Right renal pelvis (tissue), 4 donors: ENCODE measurements around the gene USP32. TPM values are rescaled to one million over a fixed set of nuclear protein-coding genes. Genes with fewer than 3 reads are reported as not detected.
"Not testable (repeated sequence)": the region's sequence is repeated elsewhere in the genome, so short reads cannot be mapped to it uniquely, and the experiment has no call there.

Source experiments
- DNase-seq, 4 donors: peaks; one replicate each; pipeline ENCODE4 v3.0.0-alpha.2; 2013; ENCODE audit warnings: low read depth in 4 of 4, low spot score in 3 of 4, missing footprints in 1 of 4
- polyA plus RNA-seq, 4 donors: library from polyadenylated mRNA; unstranded; fragments of 120-200 nt; gene quantifications; one replicate each; pipeline ENCODE4 v1.2.1, GENCODE V29; 2013; ENCODE audit not compliant: insufficient read length in 4 of 4

USP32 gene
- polyA plus RNA-seq, 4 donors = 38.9 to 43.7 (median 41.5) TPM

DNA sequence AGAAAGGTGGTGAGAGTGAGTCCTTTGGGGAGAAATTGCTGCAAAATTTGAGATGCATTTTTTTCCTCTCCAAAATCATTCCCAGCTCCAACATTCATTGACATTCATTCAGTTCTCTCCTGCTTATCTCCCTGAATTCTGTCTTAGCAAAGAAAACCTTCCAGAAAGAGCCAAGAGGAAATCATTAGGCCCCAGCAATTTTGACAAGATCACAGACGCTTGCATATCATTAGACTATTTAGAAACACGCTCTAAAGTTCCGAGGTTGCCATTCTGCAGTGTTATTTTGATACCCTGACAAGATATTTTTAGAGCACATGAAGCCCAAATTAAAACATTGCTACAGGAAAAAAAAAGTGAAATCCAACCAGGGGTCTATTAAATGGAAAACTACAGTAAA is 20.8 kb upstream of the USP32 start:
- DNase-seq = no peak

- no peak for DNase-seq
These were observed 18.1 kb upstream of the USP32 start for GRCh38 chr17:60410001-60410400.

DNA sequence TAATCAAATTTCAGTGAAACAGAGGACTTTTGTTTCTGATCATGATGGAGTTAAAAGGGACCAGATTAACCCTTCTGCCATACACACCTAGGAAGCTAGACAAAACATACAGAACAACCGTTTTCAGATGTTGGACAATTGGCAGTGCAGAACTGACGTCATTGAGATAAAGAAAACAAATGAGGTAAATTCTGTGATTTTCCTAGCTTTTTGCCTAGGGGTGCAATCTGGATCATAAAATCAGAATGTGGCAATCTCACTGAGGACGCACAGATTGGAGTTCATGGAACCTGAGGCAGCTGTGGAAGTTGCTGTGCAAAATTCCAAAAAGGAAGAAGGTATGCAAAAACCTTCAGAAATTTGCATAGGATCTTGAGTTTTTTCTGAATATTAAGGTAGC is 15.0 kb upstream of the USP32 start:
- DNase-seq = no peak

- DNase-seq = no peak
These were observed 12.0 kb upstream of the USP32 start for GRCh38 chr17:60403962-60404361.

DNA sequence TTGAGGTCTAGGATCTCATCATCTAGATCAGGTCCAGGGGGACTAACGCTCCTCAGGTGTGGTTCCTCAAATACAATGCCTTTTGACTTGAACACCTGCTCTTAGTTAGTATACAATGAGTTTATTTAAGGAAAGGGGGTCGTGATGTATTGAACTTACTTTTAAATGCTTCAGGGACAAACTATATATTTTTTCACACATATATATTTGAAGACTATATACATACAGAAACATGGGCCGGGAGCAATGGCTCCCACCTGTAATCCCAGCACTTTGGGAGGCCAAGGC is 11.5 kb upstream of the USP32 start:
- no peak for DNase-seq

DNA sequence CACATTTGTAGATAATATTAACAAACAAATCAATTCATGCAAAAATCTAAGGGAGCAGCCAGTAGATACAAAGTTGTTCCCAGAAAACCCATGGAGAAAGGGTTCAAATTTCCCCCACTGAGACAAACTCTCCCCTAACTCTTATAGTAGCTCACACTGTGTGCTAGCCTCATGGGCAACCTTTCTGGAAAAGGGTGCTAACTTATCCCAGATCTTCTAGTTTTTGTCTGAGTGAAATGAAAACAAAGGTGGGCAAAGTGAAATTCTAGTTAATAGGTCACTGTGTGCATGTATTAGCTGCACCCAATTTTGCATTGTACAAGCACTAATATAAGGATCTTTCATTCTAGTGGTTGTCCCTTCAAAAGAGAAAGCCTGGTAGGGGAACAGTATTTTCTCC is 9.9 kb upstream of the USP32 start:
- DNase-seq = no peak

- no peak for DNase-seq
These were observed 6.5 kb upstream of the USP32 start for GRCh38 chr17:60398227-60398959.

GRCh38 chr17:60396412-60396811 is 4.5 kb upstream of the USP32 start:
- no peak for DNase-seq

GRCh38 chr17:60395508-60396065 is 3.7 kb upstream of the USP32 start:
- no peak for DNase-seq

GRCh38 chr17:60393840-60394723 is 2.1 kb upstream of the USP32 start:
- DNase-seq = no peak

DNA sequence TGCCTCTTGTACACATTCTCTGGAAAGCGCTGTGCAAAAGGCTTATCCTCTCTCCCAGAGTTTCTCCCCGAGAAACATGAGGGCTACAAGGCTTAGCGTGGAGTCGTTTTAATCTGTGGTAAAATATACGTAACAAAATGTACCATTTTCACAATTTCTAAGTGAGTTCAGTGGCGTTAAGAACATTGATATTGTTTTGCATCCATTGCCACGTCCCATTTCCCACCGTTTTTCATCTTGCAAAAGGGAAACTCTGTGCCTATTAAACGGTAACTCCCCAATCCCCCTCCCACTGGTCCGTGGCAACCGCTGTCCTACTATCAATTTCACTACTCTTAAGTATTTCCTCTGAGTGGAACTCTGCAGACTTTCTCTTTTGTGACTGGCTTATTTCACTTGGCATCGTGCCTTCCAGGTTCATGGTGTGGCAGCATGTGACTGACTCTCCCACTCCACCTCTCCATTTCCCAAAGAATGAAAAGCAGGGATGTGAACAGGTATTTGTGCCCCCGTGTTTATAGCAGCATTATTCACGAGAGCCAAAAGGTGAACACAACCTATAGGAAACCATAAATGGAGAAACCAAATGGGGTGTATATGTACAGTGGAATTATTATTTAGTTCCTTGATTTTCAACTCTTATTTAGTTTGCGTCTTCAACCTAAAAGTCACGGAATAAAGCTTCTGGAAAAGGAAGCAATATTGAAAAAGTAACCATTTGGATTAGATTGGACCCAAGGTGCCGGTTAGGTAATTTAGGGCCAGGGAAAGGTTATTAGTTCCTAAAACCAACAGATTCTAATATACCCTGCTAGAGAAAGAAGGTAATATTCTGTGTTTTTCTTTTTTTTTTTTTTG is 1.1 kb upstream of the USP32 start:
- peak in 1 of 4 donors; percentile 59 for DNase-seq

DNA sequence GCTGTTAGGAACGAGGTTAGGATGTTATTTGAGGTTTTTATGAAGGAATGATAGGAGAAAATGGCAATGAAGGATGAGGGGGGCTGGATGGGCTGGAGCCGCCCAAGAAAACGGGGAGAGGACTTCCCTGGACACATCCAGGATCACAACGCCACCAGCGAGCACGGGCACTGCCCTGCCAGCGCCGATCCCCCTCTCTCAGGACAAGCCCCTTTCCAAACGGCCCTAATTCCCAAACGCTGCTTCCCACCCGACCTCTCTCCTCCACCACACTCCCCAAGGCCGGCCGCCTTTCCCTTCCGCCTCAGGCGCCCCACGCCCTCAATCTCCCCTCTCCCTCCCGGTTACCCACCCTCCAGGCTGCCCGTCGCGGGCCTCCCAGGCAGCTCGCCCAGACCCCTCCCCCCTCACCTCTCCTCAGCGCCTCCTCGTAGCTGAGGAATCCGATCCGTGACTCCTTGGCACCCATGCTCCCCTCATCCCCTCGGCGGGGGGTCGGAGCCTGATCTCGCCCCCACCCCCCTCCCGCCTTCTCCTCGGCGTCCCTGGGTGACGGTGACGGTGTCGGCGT is 377 bp downstream of the USP32 start:
- DNase-seq = peak in 2 of 4 donors; percentile 39 to 65

- no peak for DNase-seq
These were observed 935 bp downstream of the USP32 start for GRCh38 chr17:60390925-60391470.

- no peak for DNase-seq
These were observed 1.7 kb downstream of the USP32 start for GRCh38 chr17:60390186-60390585.

DNA sequence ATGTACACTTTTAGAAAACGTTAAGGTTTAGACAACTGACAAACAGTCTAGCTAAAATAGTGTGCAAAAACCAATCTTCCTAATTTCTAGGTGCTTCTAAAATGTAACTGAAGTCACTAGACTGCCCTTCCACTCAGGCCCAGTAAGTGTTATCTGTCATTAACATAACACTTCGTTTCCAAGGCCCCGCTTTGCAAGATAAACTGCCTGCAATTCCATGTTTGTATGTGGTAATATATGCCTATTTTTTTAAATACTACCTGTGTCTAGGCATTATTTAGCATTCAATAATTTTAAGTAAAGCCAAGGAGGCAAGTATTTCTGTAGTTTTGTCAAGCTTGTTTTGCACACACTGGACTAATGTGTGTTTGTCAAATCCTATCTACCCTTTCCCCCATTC is 3.2 kb downstream of the USP32 start:
- DNase-seq = no peak

DNA sequence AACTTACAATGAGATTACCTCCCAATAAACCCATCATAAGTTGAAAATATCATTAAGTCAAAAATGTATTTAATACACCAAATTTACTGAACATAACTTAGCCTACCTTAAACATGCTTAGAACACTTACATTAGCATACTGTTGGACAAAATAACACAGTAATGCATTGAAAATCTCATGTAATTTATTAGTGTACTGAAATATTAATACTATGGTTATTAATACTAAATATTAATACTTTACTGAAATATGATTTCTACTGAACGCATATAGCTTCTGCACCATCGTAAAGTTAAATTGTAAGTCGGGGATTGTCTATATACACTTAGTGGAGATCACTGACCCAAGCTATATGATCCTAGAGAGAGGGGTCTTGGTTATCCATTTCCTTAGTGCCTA is 4.3 kb downstream of the USP32 start:
- no peak for DNase-seq

GRCh38 chr17:60386147-60387058 is 5.5 kb downstream of the USP32 start:
- no peak for DNase-seq

- not testable (repeated sequence) for DNase-seq
These were observed 7.0 kb downstream of the USP32 start for GRCh38 chr17:60384921-60385320.

DNA sequence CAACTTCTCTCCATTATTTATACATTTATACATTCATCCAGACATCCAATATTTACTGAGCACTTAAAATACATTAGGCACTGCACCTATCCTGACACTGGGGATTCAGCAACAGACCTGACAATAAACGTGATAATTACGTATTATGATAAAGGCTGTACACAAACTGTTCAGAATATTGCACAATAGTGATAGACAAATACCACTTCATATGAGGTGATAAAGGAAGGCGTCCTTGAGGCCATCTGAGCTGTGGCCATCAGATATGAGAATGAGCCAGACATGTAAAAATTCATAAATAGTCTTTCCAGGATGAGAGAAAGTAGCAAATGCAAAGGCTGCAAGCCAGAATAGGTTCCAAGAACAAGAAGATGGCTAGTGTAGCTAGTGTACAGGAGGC is 8.6 kb downstream of the USP32 start:
- no peak for DNase-seq
